ENCODE results near the gene CARMIL1.

DNA sequence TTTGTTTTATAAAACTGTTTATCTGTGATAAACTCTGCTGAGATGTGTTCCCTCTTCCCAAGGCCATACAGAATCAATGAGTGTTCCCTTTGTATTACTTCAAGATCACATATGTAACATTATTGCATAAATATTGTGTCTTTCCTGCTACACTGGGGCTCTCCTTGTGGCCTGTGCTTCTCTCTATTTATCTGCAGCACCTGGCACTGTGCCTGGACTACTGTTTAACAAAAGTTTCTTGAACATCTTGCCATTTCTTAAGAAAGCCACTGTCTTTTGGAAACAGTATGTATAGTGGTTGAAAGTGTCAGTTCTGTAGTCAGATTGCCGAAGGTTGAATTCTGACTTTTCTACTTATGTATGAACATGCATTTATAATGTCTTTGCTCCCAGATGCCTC, 203.8 kb downstream of the CARMIL1 start:
- no peak for TF ChIP-seq POLR2A (IDR thresholded peaks at IDR 0.05)
- TF ChIP-seq, protein P1, sequence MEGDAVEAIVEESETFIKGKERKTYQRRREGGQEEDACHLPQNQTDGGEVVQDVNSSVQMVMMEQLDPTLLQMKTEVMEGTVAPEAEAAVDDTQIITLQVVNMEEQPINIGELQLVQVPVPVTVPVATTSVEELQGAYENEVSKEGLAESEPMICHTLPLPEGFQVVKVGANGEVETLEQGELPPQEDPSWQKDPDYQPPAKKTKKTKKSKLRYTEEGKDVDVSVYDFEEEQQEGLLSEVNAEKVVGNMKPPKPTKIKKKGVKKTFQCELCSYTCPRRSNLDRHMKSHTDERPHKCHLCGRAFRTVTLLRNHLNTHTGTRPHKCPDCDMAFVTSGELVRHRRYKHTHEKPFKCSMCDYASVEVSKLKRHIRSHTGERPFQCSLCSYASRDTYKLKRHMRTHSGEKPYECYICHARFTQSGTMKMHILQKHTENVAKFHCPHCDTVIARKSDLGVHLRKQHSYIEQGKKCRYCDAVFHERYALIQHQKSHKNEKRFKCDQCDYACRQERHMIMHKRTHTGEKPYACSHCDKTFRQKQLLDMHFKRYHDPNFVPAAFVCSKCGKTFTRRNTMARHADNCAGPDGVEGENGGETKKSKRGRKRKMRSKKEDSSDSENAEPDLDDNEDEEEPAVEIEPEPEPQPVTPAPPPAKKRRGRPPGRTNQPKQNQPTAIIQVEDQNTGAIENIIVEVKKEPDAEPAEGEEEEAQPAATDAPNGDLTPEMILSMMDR (IDR thresholded peaks at IDR 0.05) = no peak

Measured in heart left ventricle (tissue), 13 donors.